SK-N-SH (cell line): Measurements from ENCODE around the gene PGAP3. TPM values are rescaled to one million over a fixed set of nuclear protein-coding genes. Genes with fewer than 3 reads are reported as not detected.

Experiments
- CTCF ChIA-PET: fragments of 300-600, 350-600 bp; formaldehyde crosslinking; extraction: SDS; loops from one replicate; lab custom pipeline; 2021; lab: Yijun Ruan, JAX
- POLR2A ChIA-PET: fragments of 350-600 bp; sonication (Branson Sonifier 250); formaldehyde crosslinking; extraction: SDS; loops from one replicate; lab custom pipeline; 2020; ENCODE audit warnings: antibody characterized with exemption, inconsistent platforms; lab: Yijun Ruan, JAX
- DNase-seq: peaks from one replicate; pipeline ENCODE4 v3.0.0; 2012
- H2AFZ ChIP-seq: fragments of 200-600 bp; sonication (generic); 2 replicates; pipeline ENCODE4 v1.8.1; 2016; ENCODE audit warnings: antibody characterized with exemption, mild to moderate bottlenecking, low read depth
- H3F3A ChIP-seq: fragments of 200-600 bp; sonication (generic); replicated peaks from 2 replicates; pipeline ENCODE3; 2016; ENCODE audit warnings: antibody characterized with exemption, mild to moderate bottlenecking; ENCODE audit not compliant: insufficient read depth
- H3K27ac ChIP-seq, 2 experiments: fragments of 200-500 bp in 1 of 2; fragments of 200-600 bp in 1 of 2; sonication (Bioruptor generic) in 1 of 2; sonication (generic), shearing (Covaris generic) in 1 of 2; 2 replicates each; pipeline versions ENCODE4 v1.5.1 to v1.6.1; 2014 to 2016; ENCODE audit warnings: low read depth in 2 of 2, inconsistent platforms in 1 of 2, low read length in 1 of 2, mild to moderate bottlenecking in 1 of 2, mixed read lengths in 1 of 2
- H3K27me3 ChIP-seq: fragments of 200-600 bp; sonication (generic), shearing (Covaris generic); 2 replicates; pipeline ENCODE4 v1.6.1; 2016; ENCODE audit warnings: mixed run types; ENCODE audit not compliant: insufficient read depth
- H3K36me3 ChIP-seq, 2 experiments: fragments of 200-500 bp in 1 of 2; fragments of 200-600 bp in 1 of 2; sonication (Bioruptor generic) in 1 of 2; sonication (generic) in 1 of 2; replicated peaks in 1 of 2; 2 replicates each; pipeline versions ENCODE3 to v1.5.1; 2014 to 2016; ENCODE audit warnings: low read length in 1 of 2, mild to moderate bottlenecking in 1 of 2; ENCODE audit not compliant: insufficient read depth in 2 of 2, control insufficient read depth in 1 of 2
- H3K4me1 ChIP-seq, 2 experiments: fragments of 200-500 bp in 1 of 2; fragments of 200-600 bp in 1 of 2; sonication (Bioruptor generic) in 1 of 2; sonication (generic), shearing (Covaris generic) in 1 of 2; 2 replicates each; pipeline versions ENCODE4 v1.5.1 to v1.6.1; 2014 to 2016; ENCODE audit warnings: low read depth in 1 of 2, low read length in 1 of 2, mixed run types in 1 of 2; ENCODE audit not compliant: insufficient read depth in 2 of 2, control insufficient read depth in 1 of 2
- H3K4me2 ChIP-seq: fragments of 200-600 bp; sonication (generic), shearing (Covaris generic); 2 replicates; pipeline ENCODE4 v1.6.1; 2017; ENCODE audit warnings: mixed run types
- H3K4me3 ChIP-seq, 2 experiments: fragments of 200-500 bp in 1 of 2; fragments of 200-600 bp in 1 of 2; sonication (Bioruptor generic) in 1 of 2; sonication (generic), shearing (Covaris generic) in 1 of 2; 2 replicates each; pipeline versions ENCODE4 v1.5.1 to v1.8.1; 2014 to 2016; ENCODE audit warnings: low read depth in 2 of 2, inconsistent platforms in 1 of 2, low read length in 1 of 2, mild to moderate bottlenecking in 1 of 2, mixed read lengths in 1 of 2, moderate library complexity in 1 of 2
- H3K79me2 ChIP-seq: fragments of 200-600 bp; sonication (generic); 2 replicates; pipeline ENCODE4 v1.8.1; 2017; ENCODE audit warnings: mild to moderate bottlenecking; ENCODE audit not compliant: insufficient read depth
- H3K9ac ChIP-seq: fragments of 200-600 bp; sonication (generic); 2 replicates; pipeline ENCODE4 v1.6.1; 2017; ENCODE audit warnings: mixed run types
- H3K9me2 ChIP-seq: fragments of 200-600 bp; sonication (generic); 2 replicates; pipeline ENCODE4 v1.6.1; 2017; ENCODE audit warnings: mixed run types
- H3K9me3 ChIP-seq: fragments of 200-600 bp; sonication (generic); 2 replicates; pipeline ENCODE4 v1.6.1; 2017; ENCODE audit warnings: mixed run types, mild to moderate bottlenecking, moderate library complexity
- H4K20me1 ChIP-seq: fragments of 200-600 bp; sonication (generic); 2 replicates; pipeline ENCODE4 v1.6.1; 2017; ENCODE audit warnings: mild to moderate bottlenecking, mixed run types; ENCODE audit not compliant: insufficient read depth
- CTCF ChIP-seq: fragments of 200-600 bp; sonication (generic); IDR thresholded peaks from 2 replicates; pipeline ENCODE4 v1.6.1; 2017; ENCODE audit warnings: antibody characterized with exemption, mild to moderate bottlenecking, moderate library complexity
- FOXJ3 ChIP-seq: sonication (generic); formaldehyde crosslinking; IDR thresholded peaks from 2 replicates; pipeline ENCODE4 v1.5.1; 2020; ENCODE audit warnings: mild to moderate bottlenecking, missing genetic modification reagents
- GATA2 ChIP-seq: sonication (generic); formaldehyde crosslinking; IDR thresholded peaks from 2 replicates; pipeline ENCODE4 v1.5.0; 2020; ENCODE audit warnings: mild to moderate bottlenecking, missing genetic modification reagents
- JUND ChIP-seq: IDR thresholded peaks from 2 replicates; pipeline ENCODE4 v1.4.0; 2012
- MXI1 ChIP-seq: IDR thresholded peaks from 2 replicates; pipeline ENCODE4 v1.6.1; 2012; ENCODE audit warnings: mild to moderate bottlenecking, low read depth, low read length, improper control_type of control experiment
- RXRA ChIP-seq: IDR thresholded peaks from 2 replicates; pipeline ENCODE4 v1.4.0; 2012; ENCODE audit warnings: low read depth, mild to moderate bottlenecking, borderline replicate concordance
- SMC3 ChIP-seq: IDR thresholded peaks from 2 replicates; pipeline ENCODE4 v1.6.1; 2012; ENCODE audit warnings: low read depth, low read length, improper control_type of control experiment
- TEAD4 ChIP-seq: IDR thresholded peaks from 2 replicates; pipeline ENCODE4 v1.4.0; 2012; ENCODE audit warnings: mild to moderate bottlenecking, borderline replicate concordance; ENCODE audit not compliant: insufficient read depth
- USF2 ChIP-seq: fragments of 150-350 bp; IDR thresholded peaks from 2 replicates; pipeline ENCODE4 v1.6.1; 2017; ENCODE audit warnings: antibody characterized with exemption, low read length, low read depth, borderline replicate concordance
- YY1 ChIP-seq: IDR thresholded peaks from 2 replicates; pipeline ENCODE4 v1.4.0; 2012; ENCODE audit warnings: low read depth, mild to moderate bottlenecking
- WGBS: methylation state at CpG from one replicate; pipeline ENCODE4 v1.1.6; 2017; ENCODE audit warnings: low lambda C conversion rate; 5-methylcytosine and 5-hydroxymethylcytosine counted together
- polyA plus RNA-seq, 3 experiments: library from polyadenylated mRNA; depleted of rRNA; stranded (reverse); fragments of >200 nt; gene quantifications; 2 replicates each; pipeline ENCODE4 v1.2.3, GENCODE V29; 2012
- TF ChIP-seq, protein P1 (sequence below): IDR thresholded peaks from 2 replicates; pipeline ENCODE4 v1.4.0; 2012; ENCODE audit warnings: low read depth, borderline replicate concordance
- TF ChIP-seq, protein P2 (sequence below): IDR thresholded peaks from 2 replicates; pipeline ENCODE4 v1.4.0; 2012; ENCODE audit warnings: low read depth, borderline replicate concordance

The PGAP3 gene
- polyA plus RNA-seq, 1 of the 3 experiments (the other 2 are of a cell fraction): 20.9 TPM

DNA sequence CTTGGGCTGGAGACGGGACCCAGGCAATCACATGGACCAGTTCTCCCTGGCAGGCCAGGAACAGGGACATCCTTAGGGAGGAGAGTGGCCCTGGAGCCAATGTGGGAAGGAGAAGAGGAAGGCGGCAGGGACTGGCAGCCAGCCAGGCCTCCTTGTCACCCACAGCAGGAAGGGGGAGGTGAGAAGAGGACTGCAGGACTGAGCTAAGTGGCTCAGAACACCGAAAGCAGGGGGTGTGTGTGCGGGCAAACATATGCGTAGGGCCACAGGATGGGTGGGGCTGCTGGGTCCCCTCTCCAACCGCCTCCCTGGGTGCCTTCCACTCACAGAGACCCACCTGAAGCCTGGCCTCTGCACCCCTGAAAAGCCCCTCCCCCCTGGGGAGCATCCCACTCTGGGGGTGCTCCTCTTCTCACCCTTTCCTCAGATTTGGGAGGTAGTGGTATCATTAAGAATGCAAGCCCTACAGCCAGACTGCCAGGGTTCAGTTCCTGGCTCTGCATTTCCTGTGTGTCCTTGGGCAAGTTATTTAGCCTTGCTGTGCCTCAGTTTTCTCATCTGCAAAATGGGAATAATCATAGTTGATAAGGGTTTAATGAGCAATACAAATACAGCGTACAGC is 11.5 kb downstream of the PGAP3 start (continued):
- TF ChIP-seq, protein P1, sequence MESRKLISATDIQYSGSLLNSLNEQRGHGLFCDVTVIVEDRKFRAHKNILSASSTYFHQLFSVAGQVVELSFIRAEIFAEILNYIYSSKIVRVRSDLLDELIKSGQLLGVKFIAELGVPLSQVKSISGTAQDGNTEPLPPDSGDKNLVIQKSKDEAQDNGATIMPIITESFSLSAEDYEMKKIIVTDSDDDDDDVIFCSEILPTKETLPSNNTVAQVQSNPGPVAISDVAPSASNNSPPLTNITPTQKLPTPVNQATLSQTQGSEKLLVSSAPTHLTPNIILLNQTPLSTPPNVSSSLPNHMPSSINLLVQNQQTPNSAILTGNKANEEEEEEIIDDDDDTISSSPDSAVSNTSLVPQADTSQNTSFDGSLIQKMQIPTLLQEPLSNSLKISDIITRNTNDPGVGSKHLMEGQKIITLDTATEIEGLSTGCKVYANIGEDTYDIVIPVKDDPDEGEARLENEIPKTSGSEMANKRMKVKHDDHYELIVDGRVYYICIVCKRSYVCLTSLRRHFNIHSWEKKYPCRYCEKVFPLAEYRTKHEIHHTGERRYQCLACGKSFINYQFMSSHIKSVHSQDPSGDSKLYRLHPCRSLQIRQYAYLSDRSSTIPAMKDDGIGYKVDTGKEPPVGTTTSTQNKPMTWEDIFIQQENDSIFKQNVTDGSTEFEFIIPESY: no peak
- no peak for TF ChIP-seq USF2
- TF ChIP-seq FOXJ3 (CRISPR knock-in tag): no peak

GRCh38 chr17:39675390-39676082 is 12.3 kb downstream of the PGAP3 start:
- WGBS: 82% methylated on average over 10 of the region's 10 CpGs
- Histone ChIP-seq H3K9me2 (no peaks in the 10 kb centered on the region), H3K9ac (no peak overlapping the region), H3K27me3 (no peaks in the 10 kb centered on the region), H3K4me3 (no peak overlapping the region), H3K27ac (no peak overlapping the region), H3K4me1 (peaks cover 0 to 2% of the 10 kb centered on the region in 2 experiments; a peak in 1 of 4 replicates), H2AFZ (no peak overlapping the region), H3K9me3 (no peaks in the 10 kb centered on the region), H4K20me1 (no peaks in the 10 kb centered on the region), H3K36me3 (no peaks in the 10 kb centered on the region), H3K4me2 (no peak overlapping the region), H3F3A (no peaks in the 10 kb centered on the region), H3K79me2 (no peaks in the 10 kb centered on the region)
- CTCF ChIA-PET: interaction anchor here (1.2 to 15.8 kb wide), 6 partner anchors 9 to 55 kb away, joined by 3 to 279 read pairs (median 8); partner anchors contain the start of genes MIEN1 and PPP1R1B
- no peak for DNase-seq
- TF ChIP-seq, protein P2, sequence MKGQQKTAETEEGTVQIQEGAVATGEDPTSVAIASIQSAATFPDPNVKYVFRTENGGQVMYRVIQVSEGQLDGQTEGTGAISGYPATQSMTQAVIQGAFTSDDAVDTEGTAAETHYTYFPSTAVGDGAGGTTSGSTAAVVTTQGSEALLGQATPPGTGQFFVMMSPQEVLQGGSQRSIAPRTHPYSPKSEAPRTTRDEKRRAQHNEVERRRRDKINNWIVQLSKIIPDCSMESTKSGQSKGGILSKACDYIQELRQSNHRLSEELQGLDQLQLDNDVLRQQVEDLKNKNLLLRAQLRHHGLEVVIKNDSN: no peak
- TF ChIP-seq RXRA (no peak), SMC3 (no peak), YY1 (no peak), TEAD4 (no peak), FOXJ3 (CRISPR knock-in tag) (no peak), GATA2 (no peak), MXI1 (no peak), CTCF (no peak), JUND (no peak)
- POLR2A ChIA-PET: interaction anchor here (0.5 to 1.3 kb wide), 2 partner anchors 12 to 165 kb away, joined by 3 read pairs; partner anchors contain the start of gene PGAP3
